GM15510 (cell line): Measurements from ENCODE around the gene TTC38.

Experiments used
- POLR2A ChIP-seq: IDR thresholded peaks from 3 replicates; pipeline ENCODE4 v1.6.1; 2011; ENCODE audit warnings: borderline replicate concordance; ENCODE audit not compliant: insufficient read length; ENCODE audit errors: extremely low read depth

The TTC38 gene

DNA sequence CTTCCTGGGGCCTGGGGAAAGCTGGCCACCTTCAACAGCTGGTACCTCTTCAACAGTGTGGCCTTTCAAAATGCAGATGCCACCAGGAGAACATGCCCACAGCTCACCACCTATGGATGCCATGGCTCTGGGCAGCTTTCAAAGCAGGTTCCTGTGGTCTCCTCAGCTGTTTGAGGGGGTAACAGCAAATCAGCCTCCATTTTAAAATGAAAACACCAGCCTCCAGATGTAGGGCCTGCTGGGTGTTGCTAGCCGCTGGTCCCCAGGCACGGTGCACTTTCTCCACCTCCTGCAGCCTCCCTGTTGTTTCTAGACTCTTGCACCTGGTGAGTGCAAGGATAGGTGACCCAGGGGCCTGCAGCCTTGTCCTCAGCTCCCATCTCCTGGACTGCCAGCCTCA is 27.7 kb upstream of the TTC38 start:
- no peak for TF ChIP-seq POLR2A

DNA sequence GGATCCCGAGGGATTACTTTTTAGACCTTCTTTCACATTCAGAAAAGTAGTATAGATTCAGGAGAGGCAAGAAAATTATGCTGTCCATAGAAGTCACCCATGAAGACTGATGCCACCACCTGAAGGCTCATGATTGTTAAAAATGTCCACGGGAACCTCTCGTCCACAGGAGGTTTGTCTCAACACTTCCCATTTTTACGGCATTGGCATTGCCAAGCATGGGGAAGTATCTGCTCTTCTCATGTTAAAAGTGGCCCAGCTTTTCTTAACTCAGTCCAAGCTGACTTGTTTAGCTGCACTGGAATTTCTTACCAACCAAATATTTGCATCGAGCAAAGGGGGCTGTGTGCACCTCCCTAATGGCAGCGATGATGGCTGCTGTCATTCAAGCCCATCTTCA is 27.3 kb upstream of the TTC38 start:
- no peak for TF ChIP-seq POLR2A

DNA sequence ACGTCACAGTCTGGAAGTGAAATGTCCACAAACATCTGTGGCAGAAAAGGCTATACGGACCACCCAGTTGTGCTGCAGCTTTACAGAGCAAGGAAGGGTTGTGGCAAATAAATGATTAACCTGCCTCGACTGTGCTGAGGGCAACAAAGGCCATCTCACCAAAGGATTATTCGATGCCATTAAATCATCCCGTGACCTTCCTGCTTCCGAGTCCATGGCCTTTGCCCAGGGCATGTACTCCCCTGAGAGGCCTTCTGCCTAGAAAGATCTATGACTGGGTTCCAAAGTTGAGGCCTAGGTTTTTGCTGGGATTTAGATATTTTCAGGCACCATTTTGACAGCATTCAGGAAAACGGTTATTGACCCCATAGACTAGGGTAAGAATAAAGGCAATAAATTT is 26.9 kb upstream of the TTC38 start:
- TF ChIP-seq POLR2A: no peak

DNA sequence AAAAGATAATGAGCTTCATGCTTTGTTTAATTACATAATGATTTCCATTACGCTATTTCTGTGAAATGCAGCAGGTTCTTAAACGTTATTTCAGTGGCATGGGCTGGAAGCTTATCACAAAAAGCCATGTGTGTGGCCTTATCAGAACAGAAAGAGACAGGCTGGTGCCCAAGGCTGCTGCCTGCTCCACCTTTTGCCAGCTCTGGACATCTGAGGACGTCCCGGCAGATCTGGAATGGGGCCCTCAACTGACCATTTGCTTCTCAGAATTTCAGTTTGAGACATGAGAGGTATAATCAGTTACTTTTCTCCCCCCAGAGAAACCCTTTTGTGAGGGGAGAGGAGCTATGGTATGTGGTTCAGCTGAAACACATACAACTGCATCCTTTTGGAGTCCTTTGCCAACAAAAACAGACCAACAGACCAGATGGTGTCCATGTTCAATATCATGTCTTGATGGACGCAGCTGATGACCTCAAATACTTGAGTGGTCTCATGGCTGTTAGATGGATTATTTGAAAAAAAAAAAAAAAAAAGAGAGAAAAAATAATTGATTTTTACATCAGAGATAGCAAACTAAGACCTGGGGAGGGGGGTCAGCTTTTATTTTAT is 26.3 kb upstream of the TTC38 start:
- TF ChIP-seq POLR2A: no peak

DNA sequence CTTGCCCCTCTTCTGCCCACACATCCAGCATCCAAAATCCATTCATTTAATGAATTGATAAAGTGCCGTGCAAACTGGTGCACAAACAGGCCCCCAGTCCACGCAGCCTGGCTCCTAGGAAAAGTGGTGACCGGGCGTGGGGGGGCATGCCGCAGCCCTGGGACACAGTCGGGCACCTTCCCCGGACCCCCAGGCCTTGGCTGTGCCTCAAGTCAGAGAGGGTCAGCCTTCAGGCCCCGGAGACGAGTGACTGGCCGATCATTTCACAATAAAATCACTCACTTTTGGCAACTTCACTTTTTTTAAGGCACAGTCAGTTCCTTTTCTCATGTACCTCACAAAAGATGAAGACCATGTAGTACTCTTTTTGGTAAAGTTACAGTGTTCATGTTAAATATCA is 25.7 kb upstream of the TTC38 start:
- no peak for TF ChIP-seq POLR2A

DNA sequence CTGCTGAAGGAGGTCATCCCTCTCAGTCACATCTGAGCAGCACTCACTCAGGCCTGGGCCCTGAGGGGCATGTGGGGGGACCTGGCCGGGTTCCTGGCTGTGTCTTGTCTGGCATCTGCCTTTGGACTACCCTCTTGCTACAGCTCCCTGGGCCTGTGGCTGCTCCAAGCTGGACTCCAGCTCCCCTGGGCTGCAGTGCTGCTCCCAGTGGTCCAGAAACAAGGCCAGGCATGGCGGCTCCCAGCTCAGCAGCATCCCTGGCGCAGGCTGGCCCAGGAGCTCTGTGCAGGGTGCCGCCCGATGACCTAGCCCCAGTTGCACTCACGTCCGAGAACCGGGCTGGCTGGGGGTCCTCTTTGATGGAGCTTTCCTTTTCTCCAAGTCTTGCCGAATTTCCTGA is 23.0 kb upstream of the TTC38 start:
- TF ChIP-seq POLR2A: no peak

DNA sequence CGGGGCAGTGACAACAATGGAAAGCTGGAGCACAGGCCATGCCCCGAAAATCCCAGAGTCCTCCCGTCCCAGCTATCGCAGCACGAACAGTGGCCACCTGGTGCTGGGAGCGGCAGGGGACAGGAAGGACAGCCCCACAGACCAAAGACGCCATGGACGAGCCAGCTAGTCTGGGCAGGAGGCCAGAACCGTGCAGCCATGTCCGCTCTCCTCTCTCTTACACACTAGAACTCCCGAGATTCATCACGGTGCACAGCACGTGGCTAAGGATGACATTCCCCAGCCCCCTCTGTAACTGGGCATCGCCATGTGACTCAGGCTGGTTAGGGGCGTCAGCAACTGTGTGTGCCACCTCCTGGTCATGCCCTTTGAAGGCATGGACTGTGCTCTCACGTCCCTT is 22.3 kb upstream of the TTC38 start:
- no peak for TF ChIP-seq POLR2A

DNA sequence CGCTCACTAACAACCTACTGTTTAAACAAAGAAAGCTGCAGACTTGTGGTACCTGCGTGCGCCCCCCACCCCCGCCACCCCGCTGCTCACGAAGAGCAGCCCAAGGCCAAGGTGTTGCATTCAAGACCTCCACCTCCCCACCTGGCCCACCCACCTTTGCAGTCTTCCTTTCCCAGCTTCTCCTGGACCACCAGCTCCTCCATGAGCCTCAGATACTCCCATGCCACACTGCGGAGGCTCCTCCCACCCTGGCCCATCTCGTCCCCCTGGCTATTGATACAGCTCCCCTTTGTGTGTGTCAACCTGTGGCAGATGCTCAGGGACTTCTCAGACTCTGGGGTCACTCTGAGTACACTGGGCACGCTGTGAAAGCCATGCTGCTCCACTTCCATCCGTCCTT is 21.6 kb upstream of the TTC38 start:
- TF ChIP-seq POLR2A: no peak

DNA sequence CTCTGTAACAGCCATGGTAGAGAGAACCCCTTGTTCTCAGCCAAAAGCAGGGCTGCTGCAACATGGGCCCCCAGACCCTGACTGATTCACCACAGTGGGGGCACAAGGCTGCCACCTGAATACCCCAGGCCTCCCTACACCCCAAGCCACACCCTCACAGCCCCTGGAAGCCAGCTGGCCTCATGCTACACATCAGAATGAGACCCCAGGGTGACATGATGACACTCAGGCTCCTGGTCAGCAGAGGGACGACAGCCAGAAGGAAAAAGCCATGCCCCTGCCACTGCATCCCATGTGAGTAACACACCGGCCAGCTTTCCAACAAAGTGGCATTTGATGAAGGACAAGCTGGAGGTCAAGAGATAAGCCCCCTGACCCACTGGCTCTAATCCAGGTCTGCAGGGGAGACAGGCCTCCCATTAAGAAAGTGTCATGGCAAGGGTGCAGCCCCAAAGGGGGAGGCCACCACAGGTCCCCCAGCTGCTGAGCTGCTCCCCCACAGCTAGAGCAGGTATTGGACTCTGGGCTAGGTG is 20.3 kb upstream of the TTC38 start:
- no peak for TF ChIP-seq POLR2A

DNA sequence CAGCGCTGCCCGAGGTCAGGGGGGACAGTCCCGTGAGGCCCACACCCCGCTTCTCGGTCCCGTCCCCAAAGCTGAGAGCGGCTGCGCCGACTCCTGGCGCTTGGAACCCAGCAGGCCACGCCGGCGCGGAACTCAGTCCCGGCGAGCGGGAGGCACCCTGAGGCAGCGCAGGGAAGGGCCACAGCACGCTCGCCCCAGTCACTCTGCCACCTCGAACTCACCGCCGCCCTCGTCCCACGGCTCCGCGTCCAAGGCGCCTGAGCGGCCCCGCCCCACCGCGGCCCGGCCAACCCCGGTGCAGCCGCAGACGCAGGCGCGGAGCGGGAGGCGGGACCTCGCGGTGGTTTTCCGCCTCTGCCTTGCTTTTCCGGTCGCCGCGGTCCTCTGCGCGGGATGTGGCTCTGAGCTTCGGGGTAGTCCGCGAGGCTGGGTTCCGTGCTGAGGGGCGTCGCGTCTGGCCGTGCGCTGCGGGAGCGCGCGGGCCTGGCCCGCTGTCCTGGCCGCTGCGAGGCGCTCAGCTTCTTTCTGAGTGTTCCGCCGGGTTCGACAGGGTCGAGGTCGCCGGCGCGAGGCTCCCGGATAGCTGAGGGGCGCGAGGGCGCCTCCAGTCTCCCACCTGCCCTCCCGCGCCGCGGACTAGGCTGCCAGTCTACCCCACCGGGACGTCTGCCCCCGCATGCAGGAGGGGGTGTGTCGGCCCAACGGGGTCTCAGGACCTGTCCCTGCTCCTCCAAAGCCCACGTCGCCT is 17.6 kb upstream of the TTC38 start, which contains the start of gene CDPF1:
TSS of gene CDPF1 (minus strand) at position 259 of the 748 bp plus-strand sequence. CDS start 2,009 bp downstream, outside the sequence.
- peak; percentile 91 for TF ChIP-seq POLR2A

DNA sequence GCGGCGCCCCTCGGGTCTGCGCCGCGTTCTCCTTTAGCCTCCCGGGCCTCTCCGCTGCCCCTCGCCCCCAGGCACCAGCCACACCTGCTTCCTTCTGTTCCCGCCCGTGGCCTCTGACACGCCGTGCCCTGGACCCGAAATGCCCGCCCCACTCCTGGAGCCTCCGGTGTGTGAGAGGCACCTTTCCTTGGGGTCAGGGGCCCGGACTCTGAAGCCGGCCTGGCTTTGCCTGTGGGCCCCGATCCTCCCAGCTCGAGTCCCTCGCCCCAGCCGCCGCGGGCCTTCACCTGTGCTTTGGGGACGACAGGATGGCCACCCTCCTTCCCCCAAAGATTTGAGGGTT is 17.1 kb upstream of the TTC38 start:
- TF ChIP-seq POLR2A: no peak

DNA sequence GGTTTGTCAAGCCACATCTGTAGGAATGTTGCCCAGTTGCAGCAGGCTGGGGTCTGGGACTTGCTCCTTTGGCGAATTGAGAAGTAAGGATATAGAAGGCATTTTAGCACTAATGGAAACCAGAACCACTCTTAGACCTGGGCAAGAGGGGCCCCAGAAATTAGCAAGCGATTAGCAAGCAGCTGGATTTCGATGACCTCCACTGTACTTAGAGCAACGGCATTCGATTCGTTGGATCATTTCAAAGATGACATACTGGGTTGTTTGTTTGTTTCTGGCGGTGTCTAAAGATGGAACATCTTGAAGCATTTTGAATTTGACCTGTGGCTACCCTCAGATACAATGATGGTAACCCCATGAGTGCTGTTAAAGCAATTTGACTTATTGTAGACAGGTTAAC is 16.5 kb upstream of the TTC38 start:
- no peak for TF ChIP-seq POLR2A

DNA sequence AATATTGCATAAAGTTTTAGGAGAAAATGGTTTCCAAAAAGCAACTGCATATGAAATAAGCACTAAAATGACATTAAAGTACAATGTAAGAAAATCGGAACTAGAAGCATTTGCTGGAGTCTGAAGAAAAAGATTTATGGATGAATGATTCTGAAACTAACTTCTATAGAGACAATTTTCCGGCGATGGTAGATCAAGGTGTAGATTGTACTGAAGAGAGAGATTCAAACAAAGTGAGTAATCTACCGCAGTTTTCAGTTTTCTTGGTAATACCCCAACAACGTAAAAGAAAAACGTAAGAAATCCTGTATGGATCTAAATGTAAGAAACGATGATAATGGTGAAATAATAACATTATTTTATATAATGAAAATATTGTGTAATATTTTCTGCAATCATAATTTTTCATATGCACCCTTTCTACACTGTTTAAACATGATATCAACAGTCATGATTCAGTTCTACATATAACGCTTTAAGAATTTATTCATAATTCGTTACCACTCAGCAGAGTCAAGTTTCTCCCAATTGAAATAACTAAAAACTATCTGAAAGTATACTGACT is 15.9 kb upstream of the TTC38 start:
- TF ChIP-seq POLR2A: no peak

DNA sequence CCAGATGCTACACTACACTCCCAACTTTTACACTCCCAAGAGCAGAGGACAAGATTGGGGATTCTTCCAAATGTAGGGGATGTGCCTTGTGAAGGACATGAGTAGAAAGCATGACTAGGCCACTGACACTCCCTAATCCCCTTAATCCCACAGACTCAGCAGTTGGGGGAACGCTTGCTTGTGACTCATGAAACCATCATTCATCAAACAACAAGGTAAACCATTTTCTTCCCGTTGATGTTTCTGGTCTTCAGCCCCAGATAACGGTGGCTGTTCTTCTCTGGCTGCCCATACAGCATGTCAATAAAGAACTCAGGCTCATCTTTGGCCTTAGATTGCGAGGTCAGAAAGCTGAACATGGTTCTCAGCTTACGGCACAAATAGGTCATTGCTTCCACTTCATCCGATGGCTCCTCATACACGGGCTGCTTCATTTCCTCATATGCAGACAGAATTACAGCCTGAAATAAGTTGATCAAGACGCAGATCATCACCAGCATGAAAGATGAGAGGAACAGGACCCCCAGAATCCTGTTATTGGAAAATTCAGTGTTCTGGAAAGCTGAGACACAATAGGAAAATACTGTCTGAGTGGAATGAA is 11.3 kb upstream of the TTC38 start:
- TF ChIP-seq POLR2A: no peak

DNA sequence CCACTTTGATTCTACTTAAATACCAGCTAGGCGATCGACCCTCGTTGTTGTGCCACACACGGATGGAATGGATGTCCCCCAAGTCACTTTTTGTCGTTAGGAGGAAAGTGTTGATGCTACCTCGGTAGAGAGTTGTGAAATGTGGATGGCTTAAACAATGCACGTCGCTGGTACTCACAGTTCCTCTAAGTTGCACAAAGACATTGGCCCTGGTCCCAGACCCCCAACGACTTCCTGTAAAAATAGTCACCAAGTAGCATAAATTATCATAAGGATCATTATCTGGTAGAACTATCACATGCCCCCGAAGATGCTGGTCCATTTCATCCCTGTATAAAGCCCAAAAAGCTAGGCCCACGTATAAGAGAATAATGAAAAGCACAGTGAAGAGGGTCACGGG is 8.4 kb upstream of the TTC38 start:
- TF ChIP-seq POLR2A: no peak
